ENCODE measurements around the gene ARMC8.
A peak's percentile ranks its signal among the peaks of the same experiment; 100 is the strongest.

ARMC8 gene

DNA sequence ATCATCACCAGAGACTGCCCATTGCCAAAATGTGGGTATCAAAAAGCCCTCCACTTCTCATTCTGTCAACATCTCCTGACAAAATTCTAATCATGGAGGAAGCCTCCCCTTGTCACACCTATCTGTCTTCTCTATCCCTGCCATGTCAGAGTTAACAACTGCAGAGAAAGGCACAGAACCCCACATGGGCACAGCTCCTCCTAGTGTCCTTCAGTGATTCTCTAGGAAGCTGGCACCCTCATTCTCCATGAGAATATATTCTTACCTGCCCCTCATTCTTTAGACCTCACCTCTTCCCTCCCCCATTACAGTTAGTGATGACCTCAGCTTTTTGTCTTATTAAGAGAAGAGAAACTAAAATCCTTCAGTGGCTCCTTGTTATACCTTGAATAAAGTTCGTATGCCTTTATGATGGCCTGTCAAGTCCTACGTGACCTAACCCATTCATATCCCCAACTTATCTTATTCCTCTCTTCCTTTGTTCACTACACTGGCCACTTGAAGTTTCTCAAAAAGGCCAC lies 97.9 kb downstream of the ARMC8 start:
- no peak for DNase-seq (ENCODE audit: low read depth)
- TF ChIP-seq, protein P1, sequence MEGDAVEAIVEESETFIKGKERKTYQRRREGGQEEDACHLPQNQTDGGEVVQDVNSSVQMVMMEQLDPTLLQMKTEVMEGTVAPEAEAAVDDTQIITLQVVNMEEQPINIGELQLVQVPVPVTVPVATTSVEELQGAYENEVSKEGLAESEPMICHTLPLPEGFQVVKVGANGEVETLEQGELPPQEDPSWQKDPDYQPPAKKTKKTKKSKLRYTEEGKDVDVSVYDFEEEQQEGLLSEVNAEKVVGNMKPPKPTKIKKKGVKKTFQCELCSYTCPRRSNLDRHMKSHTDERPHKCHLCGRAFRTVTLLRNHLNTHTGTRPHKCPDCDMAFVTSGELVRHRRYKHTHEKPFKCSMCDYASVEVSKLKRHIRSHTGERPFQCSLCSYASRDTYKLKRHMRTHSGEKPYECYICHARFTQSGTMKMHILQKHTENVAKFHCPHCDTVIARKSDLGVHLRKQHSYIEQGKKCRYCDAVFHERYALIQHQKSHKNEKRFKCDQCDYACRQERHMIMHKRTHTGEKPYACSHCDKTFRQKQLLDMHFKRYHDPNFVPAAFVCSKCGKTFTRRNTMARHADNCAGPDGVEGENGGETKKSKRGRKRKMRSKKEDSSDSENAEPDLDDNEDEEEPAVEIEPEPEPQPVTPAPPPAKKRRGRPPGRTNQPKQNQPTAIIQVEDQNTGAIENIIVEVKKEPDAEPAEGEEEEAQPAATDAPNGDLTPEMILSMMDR (conservative IDR thresholded peaks at IDR 0.05; ENCODE audit: control insufficient read depth, insufficient read depth, low read depth, low read length) = peak; percentile 17
- H3K4me3 ChIP-seq (ENCODE audit: control insufficient read depth, low read depth, low read length) = no peak overlapping the region

DNA sequence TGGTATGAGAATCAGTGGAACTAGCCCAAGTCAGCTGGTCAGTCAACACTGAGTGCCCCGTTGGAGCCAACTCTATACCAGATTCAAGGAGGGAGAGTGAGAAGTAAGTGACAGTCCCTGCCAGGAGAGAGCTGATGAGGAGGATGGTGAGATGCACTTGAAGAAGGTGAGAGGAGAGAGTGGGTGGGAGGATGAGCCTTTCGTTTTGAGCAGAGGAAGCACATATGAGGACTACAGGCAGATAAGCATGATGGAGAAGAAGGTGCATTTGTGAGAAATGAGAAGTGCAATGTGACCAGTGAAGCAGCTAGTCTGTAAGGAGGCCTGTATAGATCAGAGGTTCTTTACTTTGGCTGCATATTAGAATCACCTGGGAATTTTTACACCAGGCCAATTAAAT lies 102.2 kb downstream of the ARMC8 start:
- TF ChIP-seq, protein P1 (conservative IDR thresholded peaks at IDR 0.05; ENCODE audit: control insufficient read depth, insufficient read depth, low read depth, low read length) = no peak
- DNase-seq (ENCODE audit: low read depth) = no peak
- no peak overlapping the region for H3K4me3 ChIP-seq (ENCODE audit: control insufficient read depth, low read depth, low read length)

DNA sequence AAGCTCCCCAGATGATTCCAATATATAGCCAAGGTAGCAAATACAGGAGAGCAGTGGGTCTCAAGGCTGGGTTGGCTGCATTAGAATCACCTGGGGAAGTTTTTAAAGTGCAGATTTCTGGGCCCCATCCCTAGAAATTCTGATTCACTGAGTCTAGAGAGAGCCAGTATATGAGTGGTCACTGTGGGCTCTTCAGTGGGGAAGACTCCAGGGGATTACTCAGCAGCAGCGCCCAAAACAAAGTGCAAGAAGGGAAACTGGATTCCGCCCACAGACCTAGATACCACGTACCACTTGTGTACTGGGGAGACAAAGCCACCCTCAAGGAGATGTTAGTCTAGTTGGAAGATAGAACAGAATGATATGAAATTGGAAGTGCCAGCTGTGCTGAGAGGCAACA lies 102.6 kb downstream of the ARMC8 start:
- no peak overlapping the region for H3K4me3 ChIP-seq (ENCODE audit: control insufficient read depth, low read depth, low read length)
- TF ChIP-seq, protein P1 (conservative IDR thresholded peaks at IDR 0.05; ENCODE audit: control insufficient read depth, insufficient read depth, low read depth, low read length) = no peak
- no peak for DNase-seq (ENCODE audit: low read depth)

DNA sequence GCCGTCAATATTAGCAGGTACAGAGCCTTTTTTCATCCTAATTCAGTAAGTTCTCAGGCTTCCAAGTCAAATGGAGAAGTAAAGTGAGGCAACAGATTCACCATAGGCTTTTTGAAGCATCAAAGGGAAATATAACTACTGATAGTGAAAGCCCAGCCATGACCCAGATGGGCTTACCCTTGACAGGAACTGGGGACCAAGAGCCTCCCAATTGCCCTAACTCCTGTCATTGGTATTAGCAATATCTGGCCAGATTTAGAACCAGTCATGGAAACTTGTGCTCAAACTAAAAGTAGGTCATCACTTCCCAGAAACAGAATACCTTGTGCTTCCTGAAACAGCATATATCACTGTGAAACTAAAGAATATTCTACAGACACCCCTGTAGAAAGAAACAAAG lies 109.5 kb downstream of the ARMC8 start:
- H3K4me3 ChIP-seq (ENCODE audit: control insufficient read depth, low read depth, low read length) = no peak overlapping the region
- no peak for DNase-seq (ENCODE audit: low read depth)
- TF ChIP-seq, protein P1 (conservative IDR thresholded peaks at IDR 0.05; ENCODE audit: control insufficient read depth, insufficient read depth, low read depth, low read length) = no peak

DNA sequence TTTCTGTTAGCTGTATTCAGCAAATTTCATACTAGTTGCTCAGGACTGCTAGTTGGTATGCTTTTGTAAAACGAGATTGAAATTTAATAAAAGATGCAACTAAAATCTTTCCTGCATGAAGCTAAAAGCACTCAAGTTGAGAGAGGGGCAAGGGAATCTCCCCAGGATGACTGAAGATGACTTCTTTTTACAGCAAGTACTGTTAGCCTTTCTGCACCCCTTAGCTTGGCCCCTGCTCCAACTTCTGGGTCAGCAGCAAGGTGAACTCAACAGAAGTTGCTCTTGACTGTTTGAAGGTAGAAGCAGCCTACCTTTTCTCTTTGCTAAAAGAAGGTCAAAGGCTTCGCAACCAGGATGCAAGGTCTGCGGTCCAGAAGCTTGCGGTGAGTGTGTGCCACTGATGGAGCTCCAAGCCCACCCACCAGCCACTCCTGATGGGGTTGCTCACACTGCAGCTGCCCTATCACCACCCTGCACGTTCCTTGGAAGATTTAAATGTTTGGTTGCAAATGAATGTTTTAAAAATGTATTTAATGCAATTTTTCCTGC lies 110.0 kb downstream of the ARMC8 start:
- no peak overlapping the region for H3K4me3 ChIP-seq (ENCODE audit: control insufficient read depth, low read depth, low read length)
- no peak for DNase-seq (ENCODE audit: low read depth)
- TF ChIP-seq, protein P1 (conservative IDR thresholded peaks at IDR 0.05; ENCODE audit: control insufficient read depth, insufficient read depth, low read depth, low read length) = no peak

DNA sequence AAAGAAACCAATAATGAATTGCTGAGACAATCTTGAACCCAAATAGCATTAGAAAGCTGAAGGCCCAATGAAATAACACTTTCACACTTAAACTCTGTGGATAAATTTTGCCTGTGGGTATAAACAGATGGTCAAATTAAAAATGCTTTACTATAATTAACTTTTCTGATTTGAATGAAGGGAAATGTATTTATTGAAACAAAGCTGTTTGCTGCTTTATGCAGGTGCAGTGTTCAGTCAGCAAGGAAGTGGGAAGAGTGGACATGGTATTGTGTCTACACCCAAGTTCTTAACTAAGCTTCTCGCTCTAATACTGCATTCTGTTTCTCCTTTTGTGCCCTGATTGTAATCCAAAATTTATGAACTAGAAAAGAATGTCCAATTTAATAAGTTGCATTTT lies 110.8 kb downstream of the ARMC8 start:
- no peak for DNase-seq (ENCODE audit: low read depth)
- H3K4me3 ChIP-seq (ENCODE audit: control insufficient read depth, low read depth, low read length) = no peak overlapping the region
- TF ChIP-seq, protein P1 (conservative IDR thresholded peaks at IDR 0.05; ENCODE audit: control insufficient read depth, insufficient read depth, low read depth, low read length) = no peak

DNA sequence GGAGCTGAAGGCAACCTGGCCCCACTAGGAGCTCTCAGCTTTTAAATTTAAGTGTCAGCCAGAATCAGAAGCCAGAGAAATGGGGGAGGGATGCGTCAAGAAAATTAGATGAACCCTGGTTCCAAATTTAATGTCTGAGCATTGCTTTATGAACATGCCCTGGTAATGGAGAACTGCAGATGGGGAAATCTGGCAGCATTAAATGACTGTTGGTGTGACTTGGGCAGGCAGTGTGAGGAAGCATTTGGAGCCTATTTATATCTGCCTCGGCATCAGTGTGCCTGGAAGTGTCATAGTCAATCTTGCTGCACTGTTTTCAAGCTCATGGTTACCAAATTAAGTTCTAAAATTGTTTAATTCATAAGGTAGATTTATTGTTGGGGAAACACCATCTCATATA lies 113.5 kb downstream of the ARMC8 start:
- DNase-seq (ENCODE audit: low read depth) = no peak
- TF ChIP-seq, protein P1 (conservative IDR thresholded peaks at IDR 0.05; ENCODE audit: control insufficient read depth, insufficient read depth, low read depth, low read length) = no peak
- no peak overlapping the region for H3K4me3 ChIP-seq (ENCODE audit: control insufficient read depth, low read depth, low read length)
